ENCODE data around the gene ZNF562.
"Not testable (repeated sequence)": the region's sequence is repeated elsewhere in the genome, so short reads cannot be mapped to it uniquely, and the experiment has no call there.

ZNF562 gene

GRCh38 chr19:9671655-9672054 is 3.2 kb downstream of the ZNF562 start:
- peaks cover 8% of the 10 kb centered on the region; the same call in 1 of the 2 replicates for H3K36me3 ChIP-seq (ENCODE audit: insufficient read depth, low read length)
- H3K4me1 ChIP-seq (ENCODE audit: insufficient read depth, low read length), result no peaks in the 10 kb centered on the region
- peaks cover 26% of the 10 kb centered on the region for H3K9me3 ChIP-seq (ENCODE audit: control insufficient read depth, insufficient read depth, low read length)
- no peak overlapping the region for H3K9ac ChIP-seq (ENCODE audit: low read depth, low read length)

- H3K4me1 ChIP-seq (ENCODE audit: insufficient read depth, low read length), result no peaks in the 10 kb centered on the region
- H3K36me3 ChIP-seq (ENCODE audit: insufficient read depth, low read length), result peaks cover 8% of the 10 kb centered on the region; the same call in 1 of the 2 replicates
- peaks cover 20% of the 10 kb centered on the region for H3K9me3 ChIP-seq (ENCODE audit: control insufficient read depth, insufficient read depth, low read length)
- H3K9ac ChIP-seq (ENCODE audit: low read depth, low read length), result no peak overlapping the region
These were observed 6.4 kb downstream of the ZNF562 start for GRCh38 chr19:9668544-9668943.

GRCh38 chr19:9667898-9668297 is 7.0 kb downstream of the ZNF562 start:
- Histone ChIP-seq H3K9ac (ENCODE audit: low read depth, low read length) (no peak overlapping the region), H3K36me3 (ENCODE audit: insufficient read depth, low read length) (peaks cover 8% of the 10 kb centered on the region; the same call in 1 of the 2 replicates), H3K9me3 (ENCODE audit: control insufficient read depth, insufficient read depth, low read length) (peaks cover 14% of the 10 kb centered on the region), H3K4me1 (ENCODE audit: insufficient read depth, low read length) (no peaks in the 10 kb centered on the region)

- Histone ChIP-seq H3K36me3 (ENCODE audit: insufficient read depth, low read length) (peaks cover 25% of the 10 kb centered on the region), H3K9me3 (ENCODE audit: control insufficient read depth, insufficient read depth, low read length) (peaks cover 12% of the 10 kb centered on the region), H3K4me1 (ENCODE audit: insufficient read depth, low read length) (no peaks in the 10 kb centered on the region), H3K9ac (ENCODE audit: low read depth, low read length) (no peak overlapping the region)
These were observed 16.1 kb downstream of the ZNF562 start for GRCh38 chr19:9658769-9659168.

GRCh38 chr19:9653066-9653555 is 21.8 kb downstream of the ZNF562 start:
- not testable (repeated sequence) for H3K4me1 ChIP-seq (ENCODE audit: insufficient read depth, low read length); H3K9ac ChIP-seq (ENCODE audit: low read depth, low read length)
- Histone ChIP-seq H3K36me3 (ENCODE audit: insufficient read depth, low read length) (peaks cover 51% of the 10 kb centered on the region), H3K9me3 (ENCODE audit: control insufficient read depth, insufficient read depth, low read length) (peaks cover 38% of the 10 kb centered on the region)

- H3K9ac ChIP-seq (ENCODE audit: low read depth, low read length); H3K4me1 ChIP-seq (ENCODE audit: insufficient read depth, low read length): not testable (repeated sequence)
- Histone ChIP-seq H3K9me3 (ENCODE audit: control insufficient read depth, insufficient read depth, low read length) (peaks cover 39% of the 10 kb centered on the region), H3K36me3 (ENCODE audit: insufficient read depth, low read length) (peaks cover 50% of the 10 kb centered on the region)
These were observed 23.4 kb downstream of the ZNF562 start for GRCh38 chr19:9651464-9651863.

GRCh38 chr19:9650345-9650744 is 24.6 kb downstream of the ZNF562 start:
- Histone ChIP-seq H3K9me3 (ENCODE audit: control insufficient read depth, insufficient read depth, low read length) (peaks cover 34% of the 10 kb centered on the region), H3K9ac (ENCODE audit: low read depth, low read length) (no peak overlapping the region), H3K4me1 (ENCODE audit: insufficient read depth, low read length) (no peaks in the 10 kb centered on the region), H3K36me3 (ENCODE audit: insufficient read depth, low read length) (peaks cover 42% of the 10 kb centered on the region)

GRCh38 chr19:9645472-9645871 is 29.4 kb downstream of the ZNF562 start:
- H3K9ac ChIP-seq (ENCODE audit: low read depth, low read length), result no peak overlapping the region
- H3K36me3 ChIP-seq (ENCODE audit: insufficient read depth, low read length), result peaks cover 8% of the 10 kb centered on the region; the same call in 1 of the 2 replicates
- peaks cover 15% of the 10 kb centered on the region for H3K9me3 ChIP-seq (ENCODE audit: control insufficient read depth, insufficient read depth, low read length)
- H3K4me1 ChIP-seq (ENCODE audit: insufficient read depth, low read length), result no peaks in the 10 kb centered on the region

- H3K9ac ChIP-seq (ENCODE audit: low read depth, low read length), result no peak overlapping the region
- H3K9me3 ChIP-seq (ENCODE audit: control insufficient read depth, insufficient read depth, low read length), result peaks cover 13% of the 10 kb centered on the region; the same call in 1 of the 2 replicates
- no peaks in the 10 kb centered on the region for H3K4me1 ChIP-seq (ENCODE audit: insufficient read depth, low read length)
- peaks cover 6% of the 10 kb centered on the region; the same call in 1 of the 2 replicates for H3K36me3 ChIP-seq (ENCODE audit: insufficient read depth, low read length)
These were observed 30.4 kb downstream of the ZNF562 start for GRCh38 chr19:9644472-9644871.

- Histone ChIP-seq H3K9ac (ENCODE audit: low read depth, low read length) (no peak overlapping the region), H3K9me3 (ENCODE audit: control insufficient read depth, insufficient read depth, low read length) (peaks cover 12% of the 10 kb centered on the region; the same call in 1 of the 2 replicates), H3K36me3 (ENCODE audit: insufficient read depth, low read length) (peaks cover 4% of the 10 kb centered on the region; the same call in 1 of the 2 replicates), H3K4me1 (ENCODE audit: insufficient read depth, low read length) (no peaks in the 10 kb centered on the region)
These were observed 33.1 kb downstream of the ZNF562 start for GRCh38 chr19:9641810-9642209.

GRCh38 chr19:9640956-9641355 is 33.9 kb downstream of the ZNF562 start:
- Histone ChIP-seq H3K4me1 (ENCODE audit: insufficient read depth, low read length) (no peaks in the 10 kb centered on the region), H3K36me3 (ENCODE audit: insufficient read depth, low read length) (peaks cover 4% of the 10 kb centered on the region; the same call in 1 of the 2 replicates), H3K9ac (ENCODE audit: low read depth, low read length) (no peak overlapping the region), H3K9me3 (ENCODE audit: control insufficient read depth, insufficient read depth, low read length) (peaks cover 12% of the 10 kb centered on the region; the same call in 1 of the 2 replicates)

GRCh38 chr19:9636018-9636417 is 38.9 kb downstream of the ZNF562 start:
- Histone ChIP-seq H3K36me3 (ENCODE audit: insufficient read depth, low read length) (peaks cover 7% of the 10 kb centered on the region), H3K9me3 (ENCODE audit: control insufficient read depth, insufficient read depth, low read length) (peaks cover 5% of the 10 kb centered on the region; the same call in 1 of the 2 replicates), H3K9ac (ENCODE audit: low read depth, low read length) (no peak overlapping the region), H3K4me1 (ENCODE audit: insufficient read depth, low read length) (no peaks in the 10 kb centered on the region)

GRCh38 chr19:9627856-9628255 is 47.0 kb downstream of the ZNF562 start:
- H3K9me3 ChIP-seq (ENCODE audit: control insufficient read depth, insufficient read depth, low read length), result no peaks in the 10 kb centered on the region
- H3K36me3 ChIP-seq (ENCODE audit: insufficient read depth, low read length), result peaks cover 6% of the 10 kb centered on the region; the same call in 1 of the 2 replicates
- no peak overlapping the region for H3K9ac ChIP-seq (ENCODE audit: low read depth, low read length)
- no peaks in the 10 kb centered on the region for H3K4me1 ChIP-seq (ENCODE audit: insufficient read depth, low read length)

GRCh38 chr19:9622531-9622930 is 52.4 kb downstream of the ZNF562 start:
- H3K4me1 ChIP-seq (ENCODE audit: insufficient read depth, low read length), result no peaks in the 10 kb centered on the region
- H3K36me3 ChIP-seq (ENCODE audit: insufficient read depth, low read length), result peaks cover 15% of the 10 kb centered on the region
- H3K9ac ChIP-seq (ENCODE audit: low read depth, low read length), result peak overlapping the region; percentile 31
- no peaks in the 10 kb centered on the region; the same call in 1 of the 2 replicates for H3K9me3 ChIP-seq (ENCODE audit: control insufficient read depth, insufficient read depth, low read length)

GRCh38 chr19:9621156-9622037 is 53.5 kb downstream of the ZNF562 start, which contains the start of gene ZNF561:
ZNF561 (minus strand) TSS chr19:9621232; CDS start chr19:9619456, 1,776 bp downstream.
- H3K9me3 ChIP-seq (ENCODE audit: control insufficient read depth, insufficient read depth, low read length), result no peaks in the 10 kb centered on the region; the same call in 1 of the 2 replicates
- peak within 1 kb of the TSS; percentile 95 for H3K9ac ChIP-seq (ENCODE audit: low read depth, low read length)
- H3K4me1 ChIP-seq (ENCODE audit: insufficient read depth, low read length), result no peaks in the 10 kb centered on the region
- H3K36me3 ChIP-seq (ENCODE audit: insufficient read depth, low read length), result peaks cover 24% of the 10 kb centered on the region
